Measurements from ENCODE around the gene SEC22B.
"Not testable (repeated sequence)": the region's sequence is repeated elsewhere in the genome, so short reads cannot be mapped to it uniquely, and the experiment has no call there.

Gene SEC22B

DNA sequence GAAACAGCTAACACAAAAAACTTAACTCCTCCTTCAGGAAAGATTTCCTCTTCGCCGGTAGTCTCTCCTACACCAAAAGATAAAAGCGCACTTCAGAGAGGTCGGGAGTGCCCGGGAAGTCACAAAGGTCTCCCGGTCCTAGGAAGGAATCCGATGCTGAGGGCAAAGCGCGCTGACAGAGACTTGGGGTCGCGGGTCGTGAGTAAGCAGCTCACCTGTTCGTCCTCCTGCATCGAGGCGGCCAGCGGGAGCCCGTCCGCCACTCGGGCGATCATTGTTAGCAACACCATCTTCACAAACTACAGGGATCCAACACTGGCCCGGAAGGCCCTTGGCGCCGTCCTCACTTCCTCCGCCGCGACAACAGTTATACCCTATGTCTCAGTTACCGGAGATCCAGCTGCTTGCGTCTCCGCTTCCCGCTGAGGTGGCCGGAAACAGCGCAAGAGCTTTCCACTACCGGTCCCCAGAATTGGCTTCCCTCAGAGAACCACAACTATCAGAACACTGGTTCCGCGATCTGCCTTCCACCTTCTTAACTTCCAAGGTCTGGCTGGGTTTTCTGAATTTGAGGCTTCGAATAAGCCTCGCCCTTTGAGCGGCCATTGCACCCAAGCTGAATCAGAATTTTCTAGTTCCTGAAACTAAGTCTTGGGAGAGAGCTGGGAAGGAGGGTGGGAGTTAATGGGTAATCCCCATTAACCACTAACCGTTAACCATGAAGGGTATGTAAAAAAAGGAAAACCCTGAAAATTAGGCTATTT lies at the start of gene SEC22B:
SEC22B (minus strand) TSS at position 429 of the 764 bp plus-strand sequence; CDS start at position 290, 139 bp downstream.
- peak; percentile 97 for DNase-seq

DNA sequence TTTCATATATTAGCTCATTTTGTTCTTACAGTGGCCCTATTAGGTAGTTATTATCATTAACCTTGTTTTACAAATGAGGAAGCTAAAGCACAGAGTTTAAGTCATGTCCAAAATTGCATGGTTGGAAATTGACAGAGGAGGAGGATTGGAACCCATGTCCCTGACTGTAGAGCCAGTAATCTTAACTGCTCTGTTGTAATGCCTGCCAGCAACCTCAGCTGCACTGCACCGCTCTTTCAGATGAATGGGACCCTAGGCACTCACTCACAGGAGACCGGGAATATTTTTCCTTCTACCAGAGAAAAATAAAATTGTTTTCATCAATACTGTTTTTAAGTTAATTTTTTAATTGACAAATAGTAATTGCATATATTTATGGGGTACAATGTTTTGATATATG lies 41.6 kb upstream of the SEC22B start:
- not testable (repeated sequence) for DNase-seq

DNA sequence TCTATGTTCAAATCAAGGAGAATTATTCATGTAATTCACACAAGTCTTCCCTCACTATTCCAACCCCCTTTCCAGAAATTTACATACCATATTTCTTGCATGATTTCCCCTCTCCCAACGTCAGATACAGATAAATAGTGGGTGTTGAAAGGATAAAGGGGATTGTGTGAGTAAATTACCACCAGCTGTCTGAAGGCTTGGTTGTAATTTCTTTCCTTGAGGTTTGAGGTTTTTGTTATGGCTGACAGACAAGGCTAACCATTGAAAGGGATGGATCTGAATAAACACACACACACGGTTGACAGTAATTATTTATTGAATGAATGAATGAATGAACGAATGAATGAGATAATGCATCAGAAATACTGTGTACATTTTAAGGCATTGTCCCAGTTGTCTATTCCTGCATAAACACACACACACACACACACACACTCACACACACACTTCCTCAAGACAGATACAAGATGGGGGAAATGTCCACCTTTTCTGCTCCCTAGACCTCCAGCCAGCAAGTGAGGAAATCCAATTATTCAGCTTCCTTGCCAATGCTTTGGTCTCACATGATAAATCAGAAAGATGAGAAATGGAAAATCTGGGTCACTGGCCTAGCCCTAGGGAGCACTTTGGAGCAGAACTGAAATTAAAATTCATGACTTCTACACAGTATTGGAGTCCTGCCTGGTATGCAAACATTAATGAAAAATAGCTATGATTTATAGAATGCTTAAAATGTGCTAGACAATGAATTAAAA lies 41.0 kb upstream of the SEC22B start:
- not testable (repeated sequence) for DNase-seq

GRCh38 chr1:120213606-120214005 lies 37.3 kb upstream of the SEC22B start:
- DNase-seq = not testable (repeated sequence)

- DNase-seq = not testable (repeated sequence)
Observed at GRCh38 chr1:120210754-120211153, 34.4 kb upstream of the SEC22B start.

DNA sequence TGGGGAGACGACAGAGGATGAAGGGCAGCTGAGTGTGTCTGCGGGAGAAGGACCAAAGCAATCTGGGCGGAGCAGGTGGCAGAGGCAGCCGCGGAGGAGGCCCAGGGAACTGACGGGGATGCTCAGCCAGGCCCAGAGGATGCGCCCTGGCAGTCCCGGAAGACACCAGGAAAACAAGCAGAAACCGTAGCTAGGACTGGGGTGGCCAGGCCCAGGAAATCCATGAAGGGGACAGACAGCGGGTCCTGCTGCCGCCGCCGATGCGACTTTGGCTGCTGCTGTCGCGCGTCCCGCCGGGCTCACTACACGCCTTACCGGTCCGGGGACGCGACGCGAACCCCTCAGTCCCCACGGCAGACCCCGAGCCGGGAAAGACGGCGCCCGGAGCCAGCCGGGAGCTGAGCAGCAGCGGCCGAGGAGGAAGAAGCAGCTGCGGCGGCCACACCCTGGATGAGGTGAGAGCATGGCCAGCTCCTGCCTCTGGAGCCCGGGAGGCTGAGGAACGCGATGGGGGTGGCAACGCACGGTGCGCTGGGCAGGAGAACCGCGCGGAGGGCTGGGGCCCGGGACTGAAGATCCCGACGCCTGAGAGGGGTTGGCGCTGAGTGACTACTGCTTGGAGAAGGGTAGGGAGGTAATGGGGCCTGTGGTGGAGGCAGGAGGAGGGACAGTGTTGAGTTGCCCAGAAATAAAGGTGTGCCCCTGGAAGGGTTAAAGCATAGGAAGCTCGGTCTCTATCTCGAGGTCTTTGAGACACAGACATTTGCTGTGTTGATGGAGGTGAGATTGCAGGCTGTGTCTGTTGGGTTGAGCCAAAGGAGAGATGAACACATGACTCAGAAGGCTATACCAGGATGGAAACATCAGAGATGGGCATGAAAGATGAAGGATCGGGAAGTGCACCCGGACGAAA lies 20.8 kb upstream of the SEC22B start:
- DNase-seq = peak; percentile 30

- not testable (repeated sequence) for DNase-seq
Observed at GRCh38 chr1:120188626-120189025, 12.3 kb upstream of the SEC22B start.

GRCh38 chr1:120182176-120182707 lies 5.9 kb upstream of the SEC22B start:
- DNase-seq = not testable (repeated sequence)

- peak; percentile 49 for DNase-seq
Observed at GRCh38 chr1:120179811-120180690, 3.7 kb upstream of the SEC22B start.

GRCh38 chr1:120178799-120179756 lies 2.8 kb upstream of the SEC22B start:
- DNase-seq = no peak

DNA sequence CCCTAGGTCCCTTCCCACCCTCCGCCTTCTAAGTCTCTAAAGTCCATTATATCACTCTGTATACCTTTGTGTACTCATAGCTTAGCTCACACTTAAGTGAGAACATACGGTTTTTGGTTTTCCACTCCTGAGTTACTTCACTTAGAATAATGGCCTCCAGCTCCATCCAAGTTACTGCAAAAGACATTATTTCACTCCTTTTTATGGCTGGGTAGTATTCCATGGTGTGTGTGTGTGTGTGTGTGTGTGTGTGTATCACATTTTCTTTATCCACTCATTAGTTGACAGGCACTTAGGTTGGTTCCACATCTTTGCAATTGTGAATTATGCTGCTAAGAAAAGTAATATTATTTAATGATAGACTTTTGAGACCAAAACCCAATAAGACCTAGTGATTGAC lies 1.7 kb upstream of the SEC22B start:
- not testable (repeated sequence) for DNase-seq

DNA sequence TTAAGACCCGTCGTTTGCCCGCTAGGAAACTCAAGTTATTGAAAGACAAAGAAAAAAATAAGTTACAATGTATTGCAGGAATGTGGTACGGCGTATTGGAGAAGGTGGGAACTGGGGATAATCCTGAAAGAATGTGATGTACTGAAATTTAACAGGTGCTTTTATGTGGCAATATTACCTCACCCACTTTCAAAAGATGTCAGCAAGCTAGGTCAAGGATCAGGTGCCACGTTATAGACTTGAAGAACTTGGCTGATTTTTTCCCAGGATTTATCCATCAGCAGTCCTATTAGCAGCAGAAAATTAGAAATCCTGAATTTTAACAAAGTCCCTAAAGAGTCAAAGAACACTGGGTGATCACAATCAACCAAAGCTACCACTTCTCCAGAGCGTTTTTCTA lies 632 bp downstream of the SEC22B start:
- not testable (repeated sequence) for DNase-seq

DNA sequence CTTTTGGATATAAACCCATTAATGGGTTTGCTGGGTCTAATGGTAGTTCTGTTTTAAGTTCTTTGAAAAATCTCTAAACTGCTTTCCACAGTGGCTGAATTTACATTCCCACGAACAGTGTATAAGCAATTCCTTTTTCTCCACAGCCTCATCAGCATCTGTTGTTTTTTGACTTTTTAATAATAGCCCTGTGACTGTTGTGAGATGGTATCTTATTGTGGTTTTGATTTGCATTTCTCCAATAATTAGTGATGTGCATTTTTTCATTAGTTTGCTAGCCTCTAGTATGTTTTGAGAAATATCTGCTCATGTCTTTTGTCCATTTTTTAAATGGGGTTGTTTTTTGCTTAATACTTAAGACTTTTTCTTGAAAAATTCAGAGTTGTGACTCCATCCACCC lies 11.6 kb downstream of the SEC22B start:
- DNase-seq = not testable (repeated sequence)

DNA sequence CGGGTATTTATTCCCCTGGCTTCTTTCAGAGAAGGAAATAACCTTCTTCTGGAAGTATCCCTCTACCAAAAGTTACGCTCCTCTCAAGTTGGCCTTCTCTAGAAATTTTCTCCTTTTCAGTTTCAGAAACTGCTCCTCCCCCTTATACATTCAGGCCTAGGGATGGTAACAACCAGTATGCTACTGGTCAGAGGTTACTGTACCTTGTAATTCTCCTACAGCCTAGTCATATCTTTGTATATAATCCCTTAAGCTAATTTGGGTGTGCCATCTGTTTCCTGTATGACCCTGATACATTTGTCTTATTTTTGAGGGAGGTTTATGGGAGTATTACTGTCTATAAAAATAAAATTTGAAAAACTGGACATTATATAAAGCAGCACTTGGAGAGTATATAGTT lies 14.3 kb downstream of the SEC22B start:
- DNase-seq = not testable (repeated sequence)

GRCh38 chr1:120158495-120158894 lies 17.8 kb downstream of the SEC22B start:
- DNase-seq = not testable (repeated sequence)

DNA sequence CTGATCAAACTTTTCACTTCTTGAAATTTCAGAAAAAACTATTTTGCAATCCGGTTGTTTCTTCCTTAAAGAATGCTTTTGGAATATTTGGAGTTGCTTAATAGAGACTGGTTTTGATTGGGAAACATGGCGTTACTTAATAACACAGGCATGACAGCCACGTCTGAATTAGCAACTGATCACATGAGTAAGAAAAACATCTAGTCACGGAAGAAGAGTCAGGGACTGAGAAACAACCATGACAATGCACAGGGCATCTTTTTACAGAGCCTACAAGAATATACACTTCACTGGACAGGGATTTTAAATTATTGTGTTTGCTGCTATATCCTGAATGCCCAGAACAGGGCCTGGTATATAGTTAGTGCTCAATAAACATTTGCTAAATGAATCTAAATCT lies 18.2 kb downstream of the SEC22B start:
- not testable (repeated sequence) for DNase-seq

- DNase-seq = not testable (repeated sequence)
Observed at GRCh38 chr1:120150138-120150822, 26.0 kb downstream of the SEC22B start.

DNA sequence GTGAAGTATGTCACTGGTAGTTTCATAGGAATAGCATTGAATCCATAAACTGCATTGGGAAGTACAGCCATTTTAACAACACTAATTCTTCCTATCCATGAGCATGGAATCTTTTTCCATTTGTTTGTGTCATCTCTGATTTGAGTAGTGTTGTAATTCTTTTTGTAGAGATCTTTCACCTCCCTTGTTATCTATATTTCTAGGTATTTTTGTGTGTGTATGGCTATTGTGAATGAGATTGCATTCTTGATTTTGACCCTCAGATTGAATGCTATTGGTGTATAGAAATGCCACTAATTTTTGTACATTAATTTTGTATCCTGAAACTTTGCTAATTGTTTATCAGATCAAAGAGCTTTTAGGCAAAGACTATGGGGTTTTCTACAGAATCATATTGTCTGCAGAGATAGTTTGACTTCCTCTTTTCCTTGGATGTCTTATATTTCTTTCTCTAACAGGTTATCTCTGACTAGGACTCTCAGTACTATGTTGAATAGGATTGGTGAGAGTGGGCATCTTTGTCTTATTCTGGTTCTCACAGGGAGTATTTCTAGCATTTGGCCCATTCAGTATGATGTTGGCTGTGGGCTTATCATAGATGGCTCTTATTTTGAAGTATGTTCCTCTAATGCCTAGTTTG lies 26.8 kb downstream of the SEC22B start:
- not testable (repeated sequence) for DNase-seq

- peak; percentile 2 for DNase-seq
Observed at GRCh38 chr1:120145806-120146205, 30.5 kb downstream of the SEC22B start.

Data from NCI-H345 (cell line).